Upper lobe of left lung (tissue), 6 donors: ENCODE measurements around the gene RIPK4. TPM values are rescaled to one million over a fixed set of nuclear protein-coding genes. Genes with fewer than 3 reads are reported as not detected.

Source experiments
- ATAC-seq, 2 donors: fragments of 200-7000 bp; cut with Tn5 transposase; one replicate each; pipeline ENCODE4 v1.9.1; 2022; ENCODE audit warnings: mild to moderate bottlenecking in 2 of 2, moderate library complexity in 2 of 2; ENCODE audit not compliant: low FRiP score in 2 of 2
- DNase-seq, 2 donors: peaks; one replicate each; pipeline ENCODE4 v3.0.0-alpha.2; 2019 to 2020
- H3K27ac ChIP-seq, 4 donors: fragments of 200-600 bp; sonication (generic); one replicate each; pipeline ENCODE4 v1.5.1; 2016 to 2019
- H3K27me3 ChIP-seq, 4 donors: fragments of 200-600 bp; sonication (generic); one replicate each; pipeline ENCODE4 v1.5.1; 2017 to 2019
- H3K36me3 ChIP-seq, 4 donors: fragments of 200-600 bp; sonication (generic); one replicate each; pipeline ENCODE4 v1.5.1; 2016 to 2019
- H3K4me1 ChIP-seq, 4 donors: fragments of 200-600 bp; sonication (generic); one replicate each; pipeline ENCODE4 v1.5.1; 2018 to 2019
- H3K4me3 ChIP-seq, 4 donors: fragments of 200-600 bp; sonication (generic); one replicate each; pipeline ENCODE4 v1.5.1; 2017 to 2019; ENCODE audit warnings: mild to moderate bottlenecking in 2 of 4, moderate library complexity in 1 of 4
- H3K9me3 ChIP-seq, 4 donors: fragments of 200-600 bp; sonication (generic); one replicate each; pipeline ENCODE4 v1.5.1; 2018 to 2019
- CTCF ChIP-seq, 6 experiments: fragments of 450-650 bp in 4 of 6; fragments of 200-600 bp in 2 of 6; sonication (generic) in 2 of 6; IDR thresholded peaks; one replicate each; pipeline ENCODE4 v1.5.1; 2016 to 2019; ENCODE audit warnings: antibody characterized with exemption in 6 of 6
- EP300 ChIP-seq, 4 donors: sonication (generic); formaldehyde crosslinking; IDR thresholded peaks; one replicate each; pipeline ENCODE4 v1.5.1; 2017; ENCODE audit warnings: antibody characterized with exemption in 4 of 4, control low read depth in 2 of 4
- POLR2A ChIP-seq, 4 donors: fragments of 450-650 bp; IDR thresholded peaks; one replicate each; pipeline ENCODE4 v1.5.1; 2016 to 2017; ENCODE audit warnings: antibody characterized with exemption in 4 of 4, mild to moderate bottlenecking in 2 of 4
- POLR2AphosphoS5 ChIP-seq, 2 donors: sonication (generic); formaldehyde crosslinking; IDR thresholded peaks; one replicate each; pipeline ENCODE4 v1.5.1; 2017; ENCODE audit warnings: antibody characterized with exemption in 2 of 2
- WGBS, 2 donors: methylation state at CpG; one replicate each; pipeline ENCODE4 v1.1.5; 2017 to 2018; 5-methylcytosine and 5-hydroxymethylcytosine counted together
- total RNA-seq, 6 donors: library from RNA; depleted of rRNA in 4 of 6; stranded (reverse); fragments of >200 nt in 4 of 6; gene quantifications; one replicate each; pipeline versions ENCODE4 v1.1.0 to v1.2.1, GENCODE V29; 2016 to 2021
- donor health status: DM: no; HTN: no; CAD: no; lungs with moderate emphysema.
- donor health status: DM: no; HTN: yes; CAD: no; lungs with severe emphysema.

Gene RIPK4
- total RNA-seq, 6 donors from 2014 or later: 6.3 to 18.6 (median 14.9) TPM

- ATAC-seq: no peak
Measured at GRCh38 chr21:41713495-41714281, 53.2 kb downstream of the RIPK4 start.

GRCh38 chr21:41712730-41713129, 54.1 kb downstream of the RIPK4 start:
- no peak for DNase-seq
- Histone ChIP-seq H3K27ac (no peak overlapping the region), H3K36me3 (no peaks in the 10 kb centered on the region), H3K9me3 (no peaks in the 10 kb centered on the region), H3K27me3 (peaks cover 0 to 6% (median 0%) of the 10 kb centered on the region in 4 donors), H3K4me1 (no peaks in the 10 kb centered on the region), H3K4me3 (no peak overlapping the region)
- WGBS, 2 donors: 28 to 42% methylated on average over 9 of the region's 9 CpGs
- TF ChIP-seq CTCF (IDR thresholded peaks at IDR 0.05) (no peak), POLR2A (IDR thresholded peaks at IDR 0.05) (no peak), POLR2AphosphoS5 (IDR thresholded peaks at IDR 0.05) (no peak), EP300 (IDR thresholded peaks at IDR 0.05) (no peak)
- no peak for ATAC-seq

More at GRCh38 chr21:41713495-41714281, 53.2 kb downstream of the RIPK4 start:
- 74 to 80% methylated on average over 7 to 22 of the region's 22 CpGs for WGBS, 2 donors
- Histone ChIP-seq H3K27me3 (peaks cover 0 to 6% (median 0%) of the 10 kb centered on the region in 4 donors), H3K36me3 (no peaks in the 10 kb centered on the region), H3K4me3 (no peak overlapping the region), H3K4me1 (no peaks in the 10 kb centered on the region), H3K27ac (no peak overlapping the region), H3K9me3 (no peaks in the 10 kb centered on the region)
- DNase-seq: no peak
- no peak for TF ChIP-seq POLR2A (IDR thresholded peaks at IDR 0.05)
- TF ChIP-seq POLR2AphosphoS5 (IDR thresholded peaks at IDR 0.05): no peak
- no peak for TF ChIP-seq EP300 (IDR thresholded peaks at IDR 0.05)
- no peak for TF ChIP-seq CTCF (IDR thresholded peaks at IDR 0.05)

- Histone ChIP-seq H3K36me3 (no peaks in the 10 kb centered on the region), H3K4me3 (no peak overlapping the region), H3K4me1 (no peaks in the 10 kb centered on the region), H3K9me3 (no peaks in the 10 kb centered on the region), H3K27me3 (peaks cover 0 to 6% (median 0%) of the 10 kb centered on the region in 4 donors), H3K27ac (peak overlapping the region in 1 of 4 donors; percentile 7)
- WGBS, 2 donors: 23 to 55% methylated on average over 7 to 14 of the region's 18 CpGs
- ATAC-seq: no peak
- TF ChIP-seq CTCF (IDR thresholded peaks at IDR 0.05) (no peak), POLR2A (IDR thresholded peaks at IDR 0.05) (no peak), POLR2AphosphoS5 (IDR thresholded peaks at IDR 0.05) (no peak), EP300 (IDR thresholded peaks at IDR 0.05) (no peak)
- no peak for DNase-seq
Measured at GRCh38 chr21:41712201-41712600, 54.7 kb downstream of the RIPK4 start.

GRCh38 chr21:41711416-41712007, 55.3 kb downstream of the RIPK4 start:
- Histone ChIP-seq H3K36me3 (no peaks in the 10 kb centered on the region), H3K4me3 (no peak overlapping the region), H3K4me1 (no peaks in the 10 kb centered on the region), H3K27ac (peak overlapping the region in 1 of 4 donors; percentile 7), H3K9me3 (no peaks in the 10 kb centered on the region), H3K27me3 (peaks cover 0 to 6% (median 0%) of the 10 kb centered on the region in 4 donors)
- 64 to 74% methylated on average over 12 to 13 of the region's 13 CpGs for WGBS, 2 donors
- ATAC-seq (no peak), DNase-seq (no peak)
- TF ChIP-seq CTCF (IDR thresholded peaks at IDR 0.05) (no peak), POLR2A (IDR thresholded peaks at IDR 0.05) (no peak), EP300 (IDR thresholded peaks at IDR 0.05) (no peak), POLR2AphosphoS5 (IDR thresholded peaks at IDR 0.05) (no peak)
